ENCODE measurements around the gene SCN4B.

Gene SCN4B

DNA sequence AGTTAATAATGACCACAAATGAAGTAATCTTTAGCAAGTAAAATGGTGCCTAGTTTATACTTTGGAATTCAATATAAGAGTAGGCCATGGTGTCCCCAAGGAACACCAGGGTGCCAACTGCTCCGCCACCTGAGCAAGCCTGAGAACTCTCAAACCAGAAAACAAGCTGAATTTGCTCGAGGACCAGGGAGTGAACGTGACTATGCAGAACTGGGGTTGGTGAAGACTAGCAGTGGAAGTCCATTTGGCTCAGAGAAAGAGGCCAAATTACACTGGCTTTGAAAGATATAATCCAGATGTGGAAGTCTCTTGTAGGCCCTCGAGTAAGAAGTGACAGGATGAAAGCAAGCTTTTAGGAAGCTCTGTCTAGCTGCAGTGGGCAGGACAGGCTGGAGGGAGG lies 57.1 kb downstream of the SCN4B start:
- DNase-seq: no peak

DNA sequence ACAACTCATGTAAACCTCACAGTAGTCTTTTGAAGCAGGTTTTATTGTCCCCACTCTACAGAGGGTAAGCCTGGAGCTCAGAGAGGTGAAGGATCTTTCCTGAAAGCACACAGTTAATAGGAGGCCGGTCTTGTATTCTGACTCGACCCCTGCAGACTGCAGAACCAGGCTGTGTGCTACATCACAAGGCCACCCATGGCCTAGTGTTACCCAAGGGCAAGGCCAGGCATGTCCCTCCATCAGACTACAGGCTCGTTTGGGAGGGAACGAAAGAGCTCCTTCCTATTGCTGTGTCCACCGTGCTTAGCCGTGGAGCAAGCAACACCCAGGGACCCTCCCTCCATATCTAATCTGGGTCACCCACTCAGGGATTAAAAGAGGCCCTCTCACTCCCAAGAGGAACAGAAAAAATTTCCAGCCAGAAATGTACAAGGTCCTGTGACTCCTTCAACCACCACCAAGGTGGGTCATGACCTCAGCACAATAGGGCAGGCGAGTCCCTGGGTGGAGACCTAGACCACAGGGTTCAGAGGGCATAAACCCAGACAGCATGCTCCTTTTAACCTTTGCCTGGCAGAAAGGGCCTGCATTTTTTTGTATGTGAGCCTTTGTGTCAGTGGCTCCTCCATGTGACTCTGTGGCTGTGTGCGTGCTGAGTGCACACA lies 59.6 kb downstream of the SCN4B start:
- DNase-seq: no peak

DNA sequence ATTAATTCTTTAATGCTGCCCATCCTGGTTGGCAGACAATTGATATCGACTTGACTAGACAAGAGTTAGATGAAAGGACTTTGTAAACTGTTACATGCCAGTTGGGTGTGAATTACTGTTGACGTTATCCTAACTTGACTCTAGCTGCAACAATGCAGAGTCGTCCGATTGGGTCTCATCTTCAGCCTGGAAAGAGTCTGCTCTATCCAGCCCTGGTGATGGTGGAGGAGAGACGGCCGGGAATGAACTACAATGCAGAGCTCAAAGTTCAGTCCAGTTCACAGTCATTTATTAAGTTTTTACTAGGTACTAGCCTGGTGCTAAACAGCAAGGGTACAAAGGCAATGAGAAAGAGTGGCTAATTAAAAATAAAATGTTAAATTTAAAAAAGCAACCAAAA lies 60.9 kb downstream of the SCN4B start:
- DNase-seq: no peak

DNA sequence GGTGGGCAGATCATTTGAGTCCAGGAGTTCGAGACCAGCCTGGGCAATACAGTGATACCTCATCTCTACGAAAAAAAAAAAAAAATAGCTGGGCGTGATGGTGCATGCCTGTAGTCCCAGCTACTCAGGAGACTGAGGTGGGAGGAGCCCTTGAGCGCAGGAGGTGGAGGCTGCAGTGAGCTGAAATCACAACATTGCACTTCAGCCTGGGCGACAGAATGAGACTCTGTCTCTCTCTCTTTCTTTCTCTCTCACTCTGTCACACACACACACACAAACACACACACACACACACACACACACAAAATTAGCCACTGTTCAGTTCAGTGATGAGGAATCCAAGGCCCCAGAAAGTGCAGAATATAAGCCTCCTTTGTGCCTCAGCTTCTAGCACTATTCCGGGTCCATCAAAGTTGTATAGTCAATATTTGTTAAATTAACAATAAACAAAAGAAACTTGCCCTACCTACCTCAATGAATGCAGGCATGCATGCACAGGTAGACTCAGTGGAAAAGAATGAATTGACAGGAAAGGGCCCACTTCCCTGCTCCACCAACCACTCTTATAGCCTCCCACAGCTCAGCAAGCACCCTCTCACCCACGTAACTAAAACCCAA lies 62.0 kb downstream of the SCN4B start:
- DNase-seq: no peak

DNA sequence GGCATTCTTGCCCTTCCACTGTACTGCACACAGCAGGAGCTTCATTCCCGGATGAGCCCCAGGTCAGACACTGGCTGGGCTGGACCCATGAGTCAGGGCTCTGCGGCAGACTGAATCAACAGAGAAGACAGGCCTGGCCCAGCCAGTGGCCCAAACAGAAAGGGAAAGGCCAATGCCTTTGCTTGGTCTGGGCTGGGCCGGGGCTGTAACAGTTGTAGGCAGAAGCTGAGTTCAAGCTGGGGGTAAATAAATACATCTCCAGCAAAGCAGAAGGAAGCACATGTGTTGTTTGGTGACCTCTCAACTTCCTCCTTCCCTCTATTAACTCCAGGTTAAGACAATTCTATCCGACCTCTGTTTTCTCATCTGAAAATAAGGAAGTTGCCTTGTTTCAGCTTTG lies 64.1 kb downstream of the SCN4B start:
- no peak for DNase-seq

DNA sequence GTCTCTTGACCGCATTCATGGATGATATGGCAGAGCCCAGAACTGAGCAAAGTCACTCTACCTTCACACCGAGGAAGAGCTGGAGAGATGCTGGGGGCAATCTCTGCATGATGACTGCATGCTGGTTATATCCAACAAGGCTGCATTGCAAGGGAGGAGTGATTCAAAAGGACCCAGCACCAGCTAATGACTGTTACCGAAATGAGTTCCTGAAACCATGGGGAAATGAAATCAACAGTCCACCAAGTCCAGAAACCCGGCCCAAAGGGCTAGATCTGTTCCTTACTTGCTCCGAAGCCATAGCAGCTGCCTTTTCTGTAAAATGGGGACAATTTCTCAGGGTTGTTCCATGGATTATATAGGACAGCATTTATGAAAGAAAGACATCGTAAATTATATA lies 64.7 kb downstream of the SCN4B start:
- no peak for DNase-seq

DNA sequence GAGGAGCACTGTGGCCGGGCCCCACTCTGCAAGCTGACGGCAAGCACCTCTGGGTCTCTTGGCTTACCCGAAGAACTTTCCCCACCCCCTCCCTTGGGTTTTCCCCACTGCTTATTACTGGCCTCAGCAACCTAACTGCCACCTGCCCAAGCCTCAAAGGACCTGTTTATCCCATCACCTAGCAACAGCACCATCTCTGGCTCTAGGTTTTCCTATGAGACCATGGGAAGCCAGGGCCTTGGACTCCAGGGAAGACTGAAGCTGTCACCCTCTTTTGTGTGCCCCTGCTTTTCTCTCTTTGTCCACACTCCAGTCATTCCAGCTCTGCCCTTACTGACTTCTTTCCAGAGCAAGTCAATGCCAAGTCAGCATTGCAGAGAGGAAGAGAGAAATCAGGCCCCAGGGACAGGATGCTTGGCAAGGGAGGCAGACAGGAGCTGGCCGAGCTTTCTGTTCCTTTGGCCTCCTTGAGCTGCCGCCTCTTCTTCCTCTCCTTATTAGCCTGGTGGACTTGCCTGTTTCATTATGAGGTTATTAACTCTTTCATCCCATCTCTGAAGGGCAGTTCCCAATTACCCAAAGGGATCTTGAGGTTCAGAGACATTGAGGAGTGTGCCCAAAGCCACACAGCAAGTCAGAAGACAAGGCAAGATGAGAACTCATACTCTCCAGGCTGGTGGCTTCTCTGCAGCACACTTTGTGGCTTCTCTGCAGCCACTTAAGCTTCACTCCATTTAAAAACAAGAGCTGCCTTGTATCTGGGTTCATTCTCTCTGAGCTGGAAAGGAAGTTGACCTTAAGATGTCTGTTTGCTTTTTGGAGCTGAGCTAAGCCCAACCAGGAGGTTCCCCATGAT lies 65.5 kb downstream of the SCN4B start, which contains the start of gene SMIM35:
Gene SMIM35, minus strand, starts transcription at position 51 of the 856 bp plus-strand sequence. CDS start 206 bp downstream, outside the sequence.
- no peak for DNase-seq

DNA sequence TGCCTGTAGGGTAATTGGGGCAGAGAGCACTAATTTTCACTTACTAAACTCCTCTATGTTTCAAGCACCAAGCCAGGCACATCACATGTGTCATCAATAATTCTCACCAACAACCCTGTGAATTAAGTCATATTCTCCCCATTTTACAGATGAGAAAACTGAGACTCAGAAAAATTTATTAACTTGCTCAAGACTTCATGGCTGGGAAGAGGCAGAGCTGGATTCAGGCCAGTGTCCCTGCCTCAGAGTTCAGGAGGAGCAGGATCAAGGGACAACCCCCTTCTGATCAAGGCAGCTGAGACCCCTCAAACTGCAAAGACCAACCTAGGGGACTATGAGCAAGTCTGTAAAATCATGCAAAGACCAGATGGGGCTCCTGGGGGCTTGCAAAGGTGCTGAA lies 68.0 kb downstream of the SCN4B start:
- no peak for DNase-seq

DNA sequence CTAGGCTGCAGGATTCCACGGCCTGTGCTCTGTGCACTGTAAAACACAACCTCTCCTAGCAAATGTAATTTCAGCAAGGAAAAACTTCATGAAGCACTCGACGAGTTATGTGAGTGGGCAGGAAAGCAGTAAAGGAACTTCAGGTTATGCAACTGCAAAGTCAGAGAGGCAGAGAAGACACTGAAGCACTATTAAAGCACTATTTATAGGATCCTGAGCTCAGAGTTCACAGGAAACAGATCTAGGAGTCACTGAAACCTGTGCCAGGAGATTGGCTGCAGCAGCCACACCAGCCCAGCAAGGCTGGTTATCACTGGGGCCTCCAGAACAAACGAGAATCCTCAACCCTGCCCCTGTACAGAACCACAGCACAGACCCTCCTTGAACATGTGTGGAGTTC lies 68.4 kb downstream of the SCN4B start:
- DNase-seq: no peak
